HepG2 (cell line): ENCODE data around the gene RECQL5. TPM values are rescaled to one million over a fixed set of nuclear protein-coding genes. Genes with fewer than 3 reads are reported as not detected.

ENCODE experiments used
- ARID4A ChIP-seq: sonication (generic); formaldehyde crosslinking; IDR thresholded peaks from 2 replicates; pipeline ENCODE4 v1.5.0; 2020; ENCODE audit warnings: mild to moderate bottlenecking, missing genetic modification reagents, borderline replicate concordance
- FOXK2 ChIP-seq: fragments of 450-650 bp; IDR thresholded peaks from 2 replicates; pipeline ENCODE4 v1.6.1; 2016
- GZF1 ChIP-seq: sonication (generic); formaldehyde crosslinking; IDR thresholded peaks from 2 replicates; pipeline ENCODE4 v1.5.1; 2020; ENCODE audit warnings: mild to moderate bottlenecking, missing genetic modification reagents
- HHEX ChIP-seq: IDR thresholded peaks from 2 replicates; pipeline ENCODE4 v1.6.1; 2016; ENCODE audit warnings: control low read depth
- LRRFIP1 ChIP-seq: sonication (generic); formaldehyde crosslinking; conservative IDR thresholded peaks from 2 replicates; pipeline ENCODE4 v1.4.0; 2020; ENCODE audit warnings: missing genetic modification reagents
- MLX ChIP-seq: IDR thresholded peaks from 2 replicates; pipeline ENCODE4 v1.6.1; 2016
- RORA ChIP-seq: sonication (generic); formaldehyde crosslinking; IDR thresholded peaks from 2 replicates; pipeline ENCODE4 v1.5.0; 2020; ENCODE audit warnings: mild to moderate bottlenecking, missing genetic modification reagents, moderate library complexity
- SOX13 ChIP-seq, 3 experiments: fragments of 450-650 bp in 1 of 3; sonication (generic) in 1 of 3; formaldehyde crosslinking in 1 of 3; IDR thresholded peaks in 2 of 3; conservative IDR thresholded peaks in 1 of 3; 2 replicates each; pipeline versions ENCODE4 v1.5.0 to v1.6.1; 2016 to 2020; ENCODE audit warnings: antibody characterized with exemption in 1 of 3, mild to moderate bottlenecking in 1 of 3, missing compliant biosample characterization in 1 of 3, missing genetic modification reagents in 1 of 3, moderate library complexity in 1 of 3
- SP1 ChIP-seq, 2 experiments: fragments of 450-650 bp in 1 of 2; sonication (generic) in 1 of 2; formaldehyde crosslinking in 1 of 2; IDR thresholded peaks; 2 replicates each; pipeline versions ENCODE4 v1.4.0 to v1.6.1; 2016 to 2020; ENCODE audit warnings: missing genetic modification reagents in 1 of 2
- ZBTB10 ChIP-seq: sonication (generic); formaldehyde crosslinking; IDR thresholded peaks from 2 replicates; pipeline ENCODE4 v1.4.0; 2020; ENCODE audit warnings: missing genetic modification reagents, borderline replicate concordance
- ZNF136 ChIP-seq: sonication (generic); formaldehyde crosslinking; IDR thresholded peaks from 2 replicates; pipeline ENCODE4 v1.8.1; 2022; ENCODE audit warnings: low read depth, mild to moderate bottlenecking, moderate library complexity, missing genetic modification reagents
- ZNF260 ChIP-seq: sonication (generic); formaldehyde crosslinking; IDR thresholded peaks from 2 replicates; pipeline ENCODE4 v1.4.0; 2020; ENCODE audit warnings: missing genetic modification reagents, low read depth, mild to moderate bottlenecking, borderline replicate concordance
- ZNF280D ChIP-seq: sonication (generic); formaldehyde crosslinking; IDR thresholded peaks from 2 replicates; pipeline ENCODE4 v1.5.1; 2020; ENCODE audit warnings: mild to moderate bottlenecking, missing genetic modification reagents
- polyA plus RNA-seq, 8 experiments: library from polyadenylated mRNA; depleted of rRNA in 3 of 8; stranded (reverse) in 7 of 8; unstranded in 1 of 8; fragments of >200 nt; fragmentation: Illumina TruSeq in 4 of 8; extraction: Trizol in 4 of 8; gene quantifications; 2 replicates each; pipeline versions ENCODE4 v1.2.1 to v1.2.3, GENCODE V29; 2011 to 2016; ENCODE audit warnings: low read depth in 4 of 8, missing spikeins in 1 of 8, mixed read lengths in 1 of 8; ENCODE audit not compliant: insufficient read depth in 1 of 8
- total RNA-seq, 5 experiments: library from RNA; depleted of rRNA; stranded (reverse); fragments of >200 nt; fragmentation: Illumina TruSeq; extraction: Trizol; gene quantifications; 2 replicates each; pipeline ENCODE4 v1.2.3, GENCODE V29; 2016; ENCODE audit warnings: low read depth in 1 of 5

RECQL5 gene
- total and polyA plus RNA-seq, 2 of the 13 experiments (the other 11 are each of a cell fraction or from before 2014, with no cell fraction given) = 27.7 to 32.0 TPM

- TF ChIP-seq ARID4A (CRISPR knock-in tag) (peak; percentile 95), LRRFIP1 (CRISPR knock-in tag) (no peak), RORA (CRISPR knock-in tag) (no peak), SP1 (IDR thresholded peaks at IDR 0.05) (no peak), SP1 (CRISPR knock-in tag; IDR thresholded peaks at IDR 0.05) (peak; percentile 82), MLX (CRISPR knock-in tag) (no peak), ZNF136 (CRISPR knock-in tag) (no peak), ZBTB10 (CRISPR knock-in tag) (no peak), FOXK2 (0 out of 2 replicates have a peak, but pooled peaks have one; percentile 18), ZNF260 (CRISPR knock-in tag) (no peak), GZF1 (CRISPR knock-in tag) (no peak), ZNF280D (CRISPR knock-in tag) (peak; percentile 19; the same call in 1 of the 2 replicates), SOX13 (IDR thresholded peaks at IDR 0.05) (no peak), SOX13 (CRISPR knock-in tag; conservative IDR thresholded peaks at IDR 0.05 in 1 of 2, IDR thresholded peaks at IDR 0.05 in 1 of 2) (peak in 1 of 2 experiments; percentile 20; a peak in 1 of 4 replicates), HHEX (no peak)
Observed at GRCh38 chr17:75666959-75667790, at the start of gene RECQL5, which contains the start of gene SAP30BP (continued).
